Adrenal gland (tissue), 12 donors: ENCODE measurements around the gene SIX1. TPM values are rescaled to one million over a fixed set of nuclear protein-coding genes. Genes with fewer than 3 reads are reported as not detected.

Source experiments
- DNase-seq, 7 donors: peaks; one replicate each; pipeline ENCODE4 v3.0.0-alpha.2; 2019 to 2020
- H3K27ac ChIP-seq, 5 donors: fragments of 200-600 bp; sonication (generic) in 4 of 5; 1 replicate in 3 of 5; 2 replicates in 2 of 5; pipeline versions ENCODE4 v1.5.1 to v1.8.0; 2016 to 2020; ENCODE audit warnings: mild to moderate bottlenecking in 1 of 5
- H3K27me3 ChIP-seq: fragments of 200-600 bp; 2 replicates; pipeline ENCODE4 v1.8.0; 2021
- H3K36me3 ChIP-seq, 2 donors: fragments of 200-600 bp; replicated peaks in 1 of 2; 1 replicate in 1 of 2; 2 replicates in 1 of 2; pipeline versions ENCODE4 v1.5.1 to v1.8.0; 2018 to 2022
- H3K4me1 ChIP-seq, 2 donors: fragments of 200-600 bp; replicated peaks in 1 of 2; 1 replicate in 1 of 2; 2 replicates in 1 of 2; pipeline versions ENCODE4 v1.5.1 to v1.8.0; 2018 to 2021
- H3K4me3 ChIP-seq, 4 donors: fragments of 200-600 bp; sonication (generic) in 3 of 4; one replicate each; pipeline ENCODE4 v1.5.1; 2016 to 2018
- H3K9me3 ChIP-seq, 3 donors: fragments of 200-600 bp; sonication (generic) in 1 of 3; replicated peaks in 1 of 3; 1 replicate in 2 of 3; 2 replicates in 1 of 3; pipeline versions ENCODE4 v1.5.1 to v1.8.0; 2016 to 2021
- CTCF ChIP-seq, 6 experiments: fragments of 450-650 bp in 4 of 6; fragments of 200-600 bp in 2 of 6; sonication (generic) in 1 of 6; IDR thresholded peaks; 1 replicate in 5 of 6; 2 replicates in 1 of 6; pipeline versions ENCODE4 v1.5.1 to v1.8.0; 2016 to 2021; ENCODE audit warnings: antibody characterized with exemption in 6 of 6, mild to moderate bottlenecking in 2 of 6, moderate library complexity in 1 of 6
- POLR2A ChIP-seq, 2 donors: fragments of 450-650 bp; IDR thresholded peaks; one replicate each; pipeline ENCODE4 v1.6.1; 2017; ENCODE audit warnings: antibody characterized with exemption in 2 of 2, mild to moderate bottlenecking in 2 of 2, moderate library complexity in 1 of 2
- WGBS, 4 donors: extraction: QIAGEN DNeasy Blood & Tissue Kit in 2 of 4; methylation state at CpG; one replicate each; pipeline versions ENCODE4 v1.1.5 to v1.1.7; 2013 to 2017; 5-methylcytosine and 5-hydroxymethylcytosine counted together
- intact Hi-C, 2 donors: fragments of 100-400 bp; cut with DNase I; formaldehyde crosslinking; loops; one replicate each; pipeline versions ENCODE4 v1.14.1 to v1.15.0; 2022 to 2023
- polyA plus RNA-seq, 3 donors: library from polyadenylated mRNA; stranded (reverse); fragments of 200-250 nt in 2 of 3; fragments of 350-450 nt in 1 of 3; fragmentation: Illumina TruSeq in 1 of 3; extraction: RNeasy Lipid Tissue Mini Kit (QIAGEN cat#74804) in 1 of 3; gene quantifications; one replicate each; pipeline ENCODE4 v1.2.3, GENCODE V29; 2013 to 2014
- total RNA-seq, 9 donors: library from RNA; depleted of rRNA in 4 of 9; stranded (reverse); fragments of >200 nt in 4 of 9; fragments of 120-200 nt in 1 of 9; fragmentation: NEBNext Ultra II Directional in 1 of 9; extraction: Animal tissue kit (Norgen Biotek cat#: 25700) in 1 of 9; gene quantifications; one replicate each; pipeline versions ENCODE4 v1.1.0 to v1.2.4, GENCODE V29; 2013 to 2023
- donor health status: healthy with polysubstance abuse.
- donor health status: Bipolar disorder and iron deficiency.
- donor health status: DM: yes; HTN: yes; CAD: no.
- donor health status: DM: no; HTN: no; CAD: no.
- donor health status: DM: no; HTN: no; CAD: no.
- donor health status: DM: yes; HTN: yes; CAD: no.

The SIX1 gene
- total and polyA plus RNA-seq, 12 donors: 0.11 to 0.96 (median 0.57) TPM

- H3K9me3 ChIP-seq: no peaks in the 10 kb centered on the region
- H3K27me3 ChIP-seq: peaks cover 98% of the 10 kb centered on the region
- 37 to 41% (median 40%) methylated on average over 28 to 29 of the region's 29 CpGs for WGBS, 4 donors
- peaks cover 8 to 13% of the 10 kb centered on the region in 2 donors for H3K4me1 ChIP-seq
- H3K4me3 ChIP-seq: no peak overlapping the region
- DNase-seq: no peak
- intact Hi-C loops: no loop called here
- H3K27ac ChIP-seq: no peak overlapping the region
- TF ChIP-seq POLR2A (IDR thresholded peaks at IDR 0.05): no peak
- TF ChIP-seq CTCF (IDR thresholded peaks at IDR 0.05): no peak
- no peaks in the 10 kb centered on the region for H3K36me3 ChIP-seq
Measured at GRCh38 chr14:60643463-60644314, 5.6 kb downstream of the SIX1 start.

GRCh38 chr14:60643141-60643462, 6.2 kb downstream of the SIX1 start:
- no peaks in the 10 kb centered on the region for H3K36me3 ChIP-seq
- no peaks in the 10 kb centered on the region for H3K9me3 ChIP-seq
- TF ChIP-seq CTCF (IDR thresholded peaks at IDR 0.05) (no peak), POLR2A (IDR thresholded peaks at IDR 0.05) (no peak)
- DNase-seq: no peak
- WGBS, 4 donors: 18 to 23% (median 20%) methylated on average over 10 to 16 of the region's 16 CpGs
- H3K4me3 ChIP-seq: no peak overlapping the region
- no peak overlapping the region for H3K27ac ChIP-seq
- intact Hi-C loops: no loop called here
- peaks cover 2 to 7% of the 10 kb centered on the region in 2 donors for H3K4me1 ChIP-seq
- H3K27me3 ChIP-seq: peaks cover 98% of the 10 kb centered on the region

GRCh38 chr14:60642270-60643140, 6.8 kb downstream of the SIX1 start:
- no peak for TF ChIP-seq POLR2A (IDR thresholded peaks at IDR 0.05)
- TF ChIP-seq CTCF (IDR thresholded peaks at IDR 0.05): no peak
- H3K27me3 ChIP-seq: peaks cover 98% of the 10 kb centered on the region
- H3K4me1 ChIP-seq: peaks cover 0 to under 1% of the 10 kb centered on the region in 2 donors
- no peaks in the 10 kb centered on the region for H3K9me3 ChIP-seq
- no peak overlapping the region for H3K27ac ChIP-seq
- intact Hi-C loops: no loop called here
- WGBS, 4 donors: 20 to 51% (median 26%) methylated on average over 23 to 66 of the region's 66 CpGs
- no peak for DNase-seq
- no peak overlapping the region for H3K4me3 ChIP-seq
- no peaks in the 10 kb centered on the region for H3K36me3 ChIP-seq

GRCh38 chr14:60641742-60642269, 7.5 kb downstream of the SIX1 start:
- intact Hi-C loops: no loop called here
- Histone ChIP-seq H3K4me3 (no peak overlapping the region), H3K27ac (no peak overlapping the region), H3K27me3 (peaks cover 100% of the 10 kb centered on the region), H3K4me1 (no peaks in the 10 kb centered on the region), H3K9me3 (no peaks in the 10 kb centered on the region), H3K36me3 (no peaks in the 10 kb centered on the region)
- TF ChIP-seq POLR2A (IDR thresholded peaks at IDR 0.05): no peak
- TF ChIP-seq CTCF (IDR thresholded peaks at IDR 0.05): no peak
- DNase-seq: no peak
- WGBS, 4 donors: 32 to 52% (median 41%) methylated on average over 14 to 25 of the region's 25 CpGs
